Stimulated activated CD4-positive, alpha-beta T cell treated with anti-CD3 and anti-CD28 coated beads, TNF-alpha, amount 100 ng/mL, for 48 hours (primary cell): ENCODE results near the gene TPI1.

Experiments
- DNase-seq, 3 donors: peaks; one replicate each; pipeline ENCODE4 v3.0.0-alpha.2; 2020; ENCODE audit warnings: low read depth in 3 of 3

The TPI1 gene

GRCh38 chr12:6828781-6829535 is 38.4 kb upstream of the TPI1 start:
- no peak for DNase-seq

GRCh38 chr12:6829536-6830220 is 37.7 kb upstream of the TPI1 start:
- no peak for DNase-seq

GRCh38 chr12:6830286-6830890 is 36.9 kb upstream of the TPI1 start:
- DNase-seq: no peak

- DNase-seq: no peak
Observed at GRCh38 chr12:6830999-6831398, 36.3 kb upstream of the TPI1 start.

GRCh38 chr12:6831450-6831995 is 35.8 kb upstream of the TPI1 start:
- DNase-seq: no peak

- DNase-seq: no peak
Observed at GRCh38 chr12:6832125-6832524, 35.2 kb upstream of the TPI1 start.

GRCh38 chr12:6833189-6833890 is 34.0 kb upstream of the TPI1 start:
- DNase-seq: no peak

GRCh38 chr12:6834254-6834653 is 33.1 kb upstream of the TPI1 start:
- DNase-seq: no peak

- DNase-seq: no peak
Observed at GRCh38 chr12:6834873-6835272, 32.5 kb upstream of the TPI1 start.

- no peak for DNase-seq
Observed at GRCh38 chr12:6836851-6837250, 30.5 kb upstream of the TPI1 start.

- no peak for DNase-seq
Observed at GRCh38 chr12:6837370-6838060, 29.8 kb upstream of the TPI1 start.

- DNase-seq: no peak
Observed at GRCh38 chr12:6838854-6839253, 28.5 kb upstream of the TPI1 start.

GRCh38 chr12:6839482-6840201 is 27.7 kb upstream of the TPI1 start:
- DNase-seq: no peak

GRCh38 chr12:6840330-6840729 is 27.0 kb upstream of the TPI1 start:
- DNase-seq: no peak

- no peak for DNase-seq
Observed at GRCh38 chr12:6840761-6841515, 26.4 kb upstream of the TPI1 start, which contains the start of gene GNB3. Gene GNB3, plus strand, starts transcription at chr12:6840925. Its CDS starts 363 bp downstream, at chr12:6841288.

GRCh38 chr12:6842075-6842474 is 25.3 kb upstream of the TPI1 start:
- DNase-seq: no peak

- no peak for DNase-seq
Observed at GRCh38 chr12:6843118-6843902, 24.0 kb upstream of the TPI1 start.

GRCh38 chr12:6845395-6845794 is 21.9 kb upstream of the TPI1 start:
- no peak for DNase-seq

- no peak for DNase-seq
Observed at GRCh38 chr12:6846316-6846869, 20.9 kb upstream of the TPI1 start.
